GM12873 (cell line): ENCODE measurements around the gene CMTR1.

Experiments
- TF ChIP-seq, protein P1 (sequence below): IDR thresholded peaks from 2 replicates; pipeline ENCODE4 v1.5.1; 2012; ENCODE audit warnings: low read depth, mild to moderate bottlenecking, moderate library complexity, low read length, control low read depth; ENCODE audit not compliant: insufficient read depth; ENCODE audit errors: missing control alignments

Gene CMTR1

DNA sequence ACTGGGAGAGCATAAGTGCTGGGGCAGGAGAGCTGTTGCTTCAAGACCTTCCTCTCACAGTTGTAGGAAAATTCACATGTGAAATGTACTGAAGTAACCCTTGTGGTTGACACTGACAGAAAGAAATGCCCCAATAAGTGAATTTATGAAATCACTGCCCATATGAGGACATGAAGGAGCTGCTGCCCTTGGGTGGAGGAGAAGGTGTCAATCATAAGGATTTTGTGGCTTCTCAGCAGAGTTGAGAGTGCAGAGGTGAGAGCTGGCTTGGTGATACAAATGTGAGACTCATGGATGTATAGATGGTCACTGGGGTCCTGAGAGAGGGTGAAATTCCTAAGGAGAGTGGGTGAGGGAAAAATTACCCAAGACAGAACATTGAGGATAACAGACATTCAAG lies 33.9 kb upstream of the CMTR1 start:
- TF ChIP-seq, protein P1, sequence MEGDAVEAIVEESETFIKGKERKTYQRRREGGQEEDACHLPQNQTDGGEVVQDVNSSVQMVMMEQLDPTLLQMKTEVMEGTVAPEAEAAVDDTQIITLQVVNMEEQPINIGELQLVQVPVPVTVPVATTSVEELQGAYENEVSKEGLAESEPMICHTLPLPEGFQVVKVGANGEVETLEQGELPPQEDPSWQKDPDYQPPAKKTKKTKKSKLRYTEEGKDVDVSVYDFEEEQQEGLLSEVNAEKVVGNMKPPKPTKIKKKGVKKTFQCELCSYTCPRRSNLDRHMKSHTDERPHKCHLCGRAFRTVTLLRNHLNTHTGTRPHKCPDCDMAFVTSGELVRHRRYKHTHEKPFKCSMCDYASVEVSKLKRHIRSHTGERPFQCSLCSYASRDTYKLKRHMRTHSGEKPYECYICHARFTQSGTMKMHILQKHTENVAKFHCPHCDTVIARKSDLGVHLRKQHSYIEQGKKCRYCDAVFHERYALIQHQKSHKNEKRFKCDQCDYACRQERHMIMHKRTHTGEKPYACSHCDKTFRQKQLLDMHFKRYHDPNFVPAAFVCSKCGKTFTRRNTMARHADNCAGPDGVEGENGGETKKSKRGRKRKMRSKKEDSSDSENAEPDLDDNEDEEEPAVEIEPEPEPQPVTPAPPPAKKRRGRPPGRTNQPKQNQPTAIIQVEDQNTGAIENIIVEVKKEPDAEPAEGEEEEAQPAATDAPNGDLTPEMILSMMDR = no peak

DNA sequence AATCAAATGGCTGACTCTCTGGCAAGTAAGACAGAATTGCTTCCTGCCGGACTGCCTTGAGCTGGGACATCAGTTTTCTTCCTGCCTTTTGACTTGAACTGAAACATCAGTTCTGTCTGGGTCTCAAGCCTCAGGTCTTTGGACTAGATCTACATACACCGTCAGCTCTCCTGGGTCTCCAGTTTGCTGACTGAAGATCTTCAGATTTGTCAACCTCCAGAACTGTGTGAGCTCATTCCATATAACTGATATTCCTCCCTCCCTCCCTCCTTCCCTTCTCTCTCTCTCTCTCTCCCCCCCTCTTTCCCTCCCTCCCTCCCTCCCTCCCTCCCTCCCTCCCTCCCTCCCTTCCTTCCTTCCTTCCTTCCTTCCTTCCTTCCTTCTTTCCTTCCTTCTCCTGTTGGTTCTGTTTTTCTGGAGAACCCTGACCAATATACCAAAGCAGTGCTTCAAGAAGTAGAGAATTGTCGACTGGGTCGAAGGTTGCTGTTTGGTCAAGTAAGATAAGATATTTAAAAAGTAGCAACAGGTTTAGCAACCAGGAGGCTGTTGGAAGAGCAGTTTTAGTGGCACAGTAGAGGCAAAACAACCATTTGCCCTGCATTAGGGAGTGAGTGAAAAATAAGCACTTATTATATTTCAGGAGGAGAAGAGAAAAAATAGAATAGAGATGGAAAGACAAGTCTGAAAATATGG lies 33.1 kb upstream of the CMTR1 start:
- TF ChIP-seq, protein P1 = no peak

DNA sequence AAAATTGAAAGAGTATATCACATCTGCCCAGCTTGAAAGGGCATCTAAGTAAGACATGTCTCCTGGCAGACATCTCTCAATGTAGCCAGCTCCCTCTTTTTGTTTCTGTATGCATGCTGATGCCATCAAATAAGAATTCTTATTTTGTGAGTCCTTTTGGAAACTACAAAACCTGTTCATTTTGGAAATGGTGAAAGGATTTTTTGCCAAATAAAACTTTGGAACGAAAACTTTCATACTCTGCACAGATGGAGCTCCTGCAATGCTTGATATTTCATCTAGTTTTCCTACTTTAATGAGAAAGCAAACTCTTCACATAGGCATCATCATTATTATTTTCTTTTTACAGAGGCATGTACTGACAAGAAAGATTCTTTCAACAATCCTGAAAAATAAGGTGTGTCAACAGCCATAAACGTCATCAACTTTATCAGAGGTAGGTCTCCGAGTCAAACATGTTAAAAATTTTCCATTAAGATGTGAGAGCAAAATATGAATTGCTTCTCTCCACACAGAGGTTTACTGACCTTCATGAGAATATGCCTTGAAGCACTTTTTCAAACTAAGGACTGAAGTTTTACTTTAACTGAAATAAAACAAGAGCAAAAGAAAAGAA lies 26.2 kb upstream of the CMTR1 start:
- TF ChIP-seq, protein P1 = no peak

DNA sequence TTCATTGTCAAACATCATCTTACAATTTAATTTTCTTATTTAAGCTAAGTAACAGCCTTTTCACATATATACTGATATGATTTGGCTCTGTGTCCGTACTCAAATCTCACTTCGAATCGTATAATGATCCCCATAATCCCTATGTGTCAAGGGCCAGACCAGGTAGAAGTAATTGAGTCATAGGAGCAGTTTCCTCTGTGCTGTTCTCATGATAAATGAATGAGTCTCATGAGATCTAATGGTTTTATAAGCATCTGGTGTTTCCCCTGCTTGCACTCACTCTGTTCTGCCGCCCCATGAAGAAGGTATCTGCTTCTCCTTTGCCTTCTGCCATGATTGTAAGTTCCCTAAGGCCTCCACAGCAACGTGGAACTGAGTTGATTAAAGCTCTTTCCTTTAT lies 25.1 kb upstream of the CMTR1 start:
- TF ChIP-seq, protein P1 = no peak

DNA sequence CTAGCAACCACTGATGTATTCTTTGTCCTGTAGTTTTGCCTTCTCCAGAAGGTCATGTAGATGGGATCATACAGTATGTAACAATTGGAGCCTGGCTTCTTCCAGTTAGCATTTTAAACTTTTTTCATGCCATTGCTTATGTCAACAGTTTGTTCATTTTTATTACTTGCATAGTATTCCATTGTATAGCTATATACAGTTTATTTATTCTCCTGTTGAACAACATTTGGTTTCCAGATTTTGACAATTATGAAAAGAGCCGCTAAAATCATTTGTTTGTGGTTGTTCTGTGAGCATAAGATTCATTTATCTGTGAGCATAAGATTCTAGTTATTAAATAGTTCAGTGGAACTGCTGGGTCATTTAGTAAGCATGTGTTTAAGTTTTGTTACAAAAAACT lies 23.5 kb upstream of the CMTR1 start:
- TF ChIP-seq, protein P1 = no peak

DNA sequence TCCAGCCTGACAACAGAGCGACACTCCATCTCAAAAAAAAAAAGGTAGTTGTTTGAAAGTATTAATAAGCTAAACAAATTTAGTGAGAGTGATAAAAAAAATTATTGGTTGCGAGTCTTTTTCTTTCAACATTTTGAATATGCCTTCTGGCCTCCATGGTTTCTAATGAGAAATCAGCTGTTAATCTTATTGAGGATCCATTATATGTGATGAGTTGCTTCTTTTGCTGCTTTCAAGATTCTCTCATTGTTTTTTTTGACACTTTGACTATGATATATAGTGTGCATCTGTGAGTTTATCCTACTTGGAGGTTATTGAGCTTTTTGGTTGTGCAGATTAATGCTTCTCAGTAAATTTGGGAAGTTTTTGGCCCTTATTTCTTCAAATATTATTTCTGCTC lies 15.6 kb upstream of the CMTR1 start:
- TF ChIP-seq, protein P1 = no peak

DNA sequence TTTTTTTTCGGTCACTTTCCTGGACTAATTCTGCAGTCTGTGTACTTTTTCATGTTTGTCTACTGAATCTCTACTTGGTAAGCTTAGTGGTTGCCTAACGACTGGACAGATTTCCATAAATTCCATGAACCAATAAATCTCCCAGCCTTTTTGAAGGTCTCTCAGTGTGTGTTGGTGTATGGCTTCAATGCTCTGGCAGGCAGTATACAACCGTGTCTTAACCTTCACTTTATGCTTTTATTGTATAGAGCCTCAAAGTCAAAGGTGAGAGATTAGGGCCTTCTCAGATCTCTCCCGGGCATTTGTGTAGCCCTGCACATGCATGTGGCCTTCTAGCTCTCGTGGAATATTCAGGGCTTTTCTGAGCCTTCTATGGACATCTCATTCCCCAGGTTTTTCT lies 14.3 kb upstream of the CMTR1 start:
- TF ChIP-seq, protein P1 = no peak
